ENCODE measurements around the gene SHLD2.
A peak's percentile ranks its signal among the peaks of the same experiment; 100 is the strongest.
"Not testable (repeated sequence)": the region's sequence is repeated elsewhere in the genome, so short reads cannot be mapped to it uniquely, and the experiment has no call there.

SHLD2 gene

GRCh38 chr10:87145598-87145997, 50.6 kb downstream of the SHLD2 start:
- DNase-seq, result not testable (repeated sequence)

GRCh38 chr10:87149020-87149609, 54.1 kb downstream of the SHLD2 start:
- not testable (repeated sequence) for DNase-seq

- DNase-seq, result not testable (repeated sequence)
Observed at GRCh38 chr10:87151516-87151915, 56.5 kb downstream of the SHLD2 start.

- DNase-seq, result not testable (repeated sequence)
Observed at GRCh38 chr10:87156841-87157240, 61.8 kb downstream of the SHLD2 start.

GRCh38 chr10:87157821-87158220, 62.8 kb downstream of the SHLD2 start:
- not testable (repeated sequence) for DNase-seq

GRCh38 chr10:87162703-87163293, 67.8 kb downstream of the SHLD2 start:
- DNase-seq, result not testable (repeated sequence)

GRCh38 chr10:87163414-87163813, 68.4 kb downstream of the SHLD2 start:
- not testable (repeated sequence) for DNase-seq

- DNase-seq, result not testable (repeated sequence)
Observed at GRCh38 chr10:87169857-87170256, 74.9 kb downstream of the SHLD2 start.

GRCh38 chr10:87170705-87171104, 75.7 kb downstream of the SHLD2 start:
- DNase-seq, result not testable (repeated sequence)

GRCh38 chr10:87171670-87172069, 76.7 kb downstream of the SHLD2 start:
- DNase-seq, result not testable (repeated sequence)

- not testable (repeated sequence) for DNase-seq
Observed at GRCh38 chr10:87172178-87172577, 77.2 kb downstream of the SHLD2 start.

- not testable (repeated sequence) for DNase-seq
Observed at GRCh38 chr10:87177587-87177986, 82.6 kb downstream of the SHLD2 start.

- not testable (repeated sequence) for DNase-seq
Observed at GRCh38 chr10:87184421-87184820, 89.4 kb downstream of the SHLD2 start.

GRCh38 chr10:87186016-87186415, 91.0 kb downstream of the SHLD2 start:
- not testable (repeated sequence) for DNase-seq

GRCh38 chr10:87187573-87187972, 92.6 kb downstream of the SHLD2 start:
- DNase-seq, result not testable (repeated sequence)

- not testable (repeated sequence) for DNase-seq
Observed at GRCh38 chr10:87191841-87192240, 96.8 kb downstream of the SHLD2 start.

GRCh38 chr10:87200924-87201323, 105.9 kb downstream of the SHLD2 start:
- DNase-seq, result peak; percentile 15

GRCh38 chr10:87204801-87205200, 109.8 kb downstream of the SHLD2 start:
- not testable (repeated sequence) for DNase-seq

GRCh38 chr10:87206922-87207321, 111.9 kb downstream of the SHLD2 start:
- not testable (repeated sequence) for DNase-seq

GRCh38 chr10:87210309-87210708, 115.3 kb downstream of the SHLD2 start:
- DNase-seq, result not testable (repeated sequence)

GRCh38 chr10:87211848-87212247, 116.8 kb downstream of the SHLD2 start:
- DNase-seq, result not testable (repeated sequence)

- peak; percentile 37 for DNase-seq
Observed at GRCh38 chr10:87213150-87213765, 118.3 kb downstream of the SHLD2 start.

GRCh38 chr10:87213806-87214205, 118.8 kb downstream of the SHLD2 start:
- DNase-seq, result not testable (repeated sequence)

- DNase-seq, result peak; percentile 39
Observed at GRCh38 chr10:87216120-87216519, 121.1 kb downstream of the SHLD2 start.
